ENCODE measurements around the gene HTT. TPM values are rescaled to one million over a fixed set of nuclear protein-coding genes. Genes with fewer than 3 reads are reported as not detected.

Gene HTT
- total RNA-seq, 4 donors from 2014 or later, result 37.6 to 78.7 (median 56.3) TPM

DNA sequence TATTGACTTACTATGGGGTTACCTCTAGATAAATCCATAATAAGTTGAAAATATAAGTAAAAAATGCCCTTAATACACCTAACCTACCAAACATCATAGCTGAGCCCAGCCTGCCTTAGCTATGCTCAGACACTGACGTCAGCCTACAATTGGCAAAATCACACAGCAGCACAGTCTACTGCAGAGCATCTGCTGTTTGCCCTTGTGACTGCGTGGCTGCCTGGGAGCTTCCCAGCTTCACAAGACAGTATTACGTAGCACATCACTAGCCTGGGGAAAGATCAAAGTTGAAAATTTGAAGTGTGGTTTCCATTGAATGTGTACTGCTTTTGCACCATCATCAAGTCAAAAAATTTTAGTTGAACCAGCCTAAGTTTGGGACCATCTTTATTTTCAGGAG lies 8.9 kb upstream of the HTT start:
- ATAC-seq (ENCODE audit: low FRiP score), result no peak
- TF ChIP-seq, protein P1, sequence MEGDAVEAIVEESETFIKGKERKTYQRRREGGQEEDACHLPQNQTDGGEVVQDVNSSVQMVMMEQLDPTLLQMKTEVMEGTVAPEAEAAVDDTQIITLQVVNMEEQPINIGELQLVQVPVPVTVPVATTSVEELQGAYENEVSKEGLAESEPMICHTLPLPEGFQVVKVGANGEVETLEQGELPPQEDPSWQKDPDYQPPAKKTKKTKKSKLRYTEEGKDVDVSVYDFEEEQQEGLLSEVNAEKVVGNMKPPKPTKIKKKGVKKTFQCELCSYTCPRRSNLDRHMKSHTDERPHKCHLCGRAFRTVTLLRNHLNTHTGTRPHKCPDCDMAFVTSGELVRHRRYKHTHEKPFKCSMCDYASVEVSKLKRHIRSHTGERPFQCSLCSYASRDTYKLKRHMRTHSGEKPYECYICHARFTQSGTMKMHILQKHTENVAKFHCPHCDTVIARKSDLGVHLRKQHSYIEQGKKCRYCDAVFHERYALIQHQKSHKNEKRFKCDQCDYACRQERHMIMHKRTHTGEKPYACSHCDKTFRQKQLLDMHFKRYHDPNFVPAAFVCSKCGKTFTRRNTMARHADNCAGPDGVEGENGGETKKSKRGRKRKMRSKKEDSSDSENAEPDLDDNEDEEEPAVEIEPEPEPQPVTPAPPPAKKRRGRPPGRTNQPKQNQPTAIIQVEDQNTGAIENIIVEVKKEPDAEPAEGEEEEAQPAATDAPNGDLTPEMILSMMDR (IDR thresholded peaks at IDR 0.05), result no peak
- no peak for DNase-seq (ENCODE audit: low spot score)

DNA sequence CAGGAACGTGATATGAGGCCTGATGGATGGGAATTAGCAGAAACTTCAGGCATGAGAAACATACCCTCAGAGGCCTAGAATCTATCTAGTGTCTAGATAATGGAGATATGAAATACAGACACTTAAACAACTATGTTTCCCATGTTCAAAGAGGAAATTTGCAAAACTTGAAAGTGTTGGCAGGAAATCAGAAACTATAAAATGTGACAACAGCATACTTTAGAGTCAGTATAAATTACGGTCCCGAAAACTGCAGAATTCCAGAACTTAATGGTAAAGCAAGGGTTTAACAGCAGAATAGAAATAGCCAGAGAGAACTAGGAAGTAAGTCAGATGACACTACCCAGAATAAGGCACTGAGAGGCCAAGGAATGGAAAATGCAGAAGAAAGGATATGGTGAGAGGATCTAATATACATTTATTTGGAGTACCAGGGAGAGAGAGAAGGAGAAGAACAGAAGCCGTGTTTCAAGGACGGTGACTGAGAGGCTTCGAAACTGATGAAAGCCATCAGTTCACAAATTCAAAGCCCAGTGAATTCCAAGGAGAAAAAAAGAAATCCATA lies 7.6 kb upstream of the HTT start:
- ATAC-seq (ENCODE audit: low FRiP score) (no peak), DNase-seq (ENCODE audit: low spot score) (no peak)
- TF ChIP-seq, protein P1 (IDR thresholded peaks at IDR 0.05), result no peak

DNA sequence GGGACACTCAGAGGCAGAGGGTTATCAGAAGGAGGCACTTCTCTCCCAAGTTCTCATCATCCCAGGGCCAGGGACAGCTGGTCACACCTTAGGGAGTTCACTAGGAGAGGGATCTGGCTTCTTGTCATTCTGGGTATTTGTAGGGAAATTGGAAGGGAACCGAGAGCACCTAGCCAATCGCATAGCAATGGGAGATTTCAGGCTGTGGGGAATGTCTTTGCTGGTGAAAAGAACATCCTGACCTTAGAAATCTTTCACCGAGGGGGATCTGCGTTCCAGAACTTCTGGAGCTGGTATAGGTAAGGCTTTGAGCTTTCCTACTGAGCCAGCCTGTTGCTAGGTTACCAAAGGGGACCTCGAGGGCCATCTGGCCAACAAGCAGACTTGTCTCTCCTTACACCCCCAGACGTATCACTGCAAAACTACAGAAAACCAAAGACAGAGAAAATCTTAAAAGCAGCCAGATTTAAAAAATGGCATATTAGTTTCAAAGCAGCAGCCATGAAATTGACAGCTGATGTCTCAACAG lies 6.9 kb upstream of the HTT start:
- DNase-seq (ENCODE audit: low spot score) (no peak), ATAC-seq (ENCODE audit: low FRiP score) (no peak)
- TF ChIP-seq, protein P1 (IDR thresholded peaks at IDR 0.05), result no peak

DNA sequence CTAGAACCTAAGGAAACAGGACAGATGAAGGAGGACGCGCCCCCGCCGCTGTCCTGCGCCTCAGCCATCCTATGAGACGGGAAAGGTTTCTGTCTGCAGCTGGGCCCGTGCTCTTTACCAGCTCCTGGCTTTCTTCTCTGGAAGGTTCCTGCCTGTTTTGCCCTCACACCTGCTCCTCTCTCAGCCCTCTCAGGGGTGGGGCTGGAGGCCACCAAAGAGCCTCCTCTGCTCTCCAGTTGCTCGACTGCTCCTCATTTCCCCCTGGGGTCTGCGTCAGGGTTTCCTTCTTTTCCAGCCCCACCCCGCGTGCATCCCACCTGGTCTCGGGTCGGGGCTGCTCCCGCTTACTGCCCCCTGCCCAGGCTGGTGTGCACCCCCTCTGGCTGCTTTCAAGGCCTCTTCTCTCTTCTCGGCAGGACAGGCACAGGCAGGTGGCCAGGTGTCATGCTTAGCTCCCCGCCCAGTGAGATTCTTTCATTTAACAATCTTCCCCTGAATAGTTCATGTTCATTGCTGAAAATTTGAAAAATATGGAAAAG lies 4.8 kb upstream of the HTT start:
- DNase-seq (ENCODE audit: low spot score), result no peak
- no peak for ATAC-seq (ENCODE audit: low FRiP score)
- TF ChIP-seq, protein P1 (IDR thresholded peaks at IDR 0.05), result no peak

DNA sequence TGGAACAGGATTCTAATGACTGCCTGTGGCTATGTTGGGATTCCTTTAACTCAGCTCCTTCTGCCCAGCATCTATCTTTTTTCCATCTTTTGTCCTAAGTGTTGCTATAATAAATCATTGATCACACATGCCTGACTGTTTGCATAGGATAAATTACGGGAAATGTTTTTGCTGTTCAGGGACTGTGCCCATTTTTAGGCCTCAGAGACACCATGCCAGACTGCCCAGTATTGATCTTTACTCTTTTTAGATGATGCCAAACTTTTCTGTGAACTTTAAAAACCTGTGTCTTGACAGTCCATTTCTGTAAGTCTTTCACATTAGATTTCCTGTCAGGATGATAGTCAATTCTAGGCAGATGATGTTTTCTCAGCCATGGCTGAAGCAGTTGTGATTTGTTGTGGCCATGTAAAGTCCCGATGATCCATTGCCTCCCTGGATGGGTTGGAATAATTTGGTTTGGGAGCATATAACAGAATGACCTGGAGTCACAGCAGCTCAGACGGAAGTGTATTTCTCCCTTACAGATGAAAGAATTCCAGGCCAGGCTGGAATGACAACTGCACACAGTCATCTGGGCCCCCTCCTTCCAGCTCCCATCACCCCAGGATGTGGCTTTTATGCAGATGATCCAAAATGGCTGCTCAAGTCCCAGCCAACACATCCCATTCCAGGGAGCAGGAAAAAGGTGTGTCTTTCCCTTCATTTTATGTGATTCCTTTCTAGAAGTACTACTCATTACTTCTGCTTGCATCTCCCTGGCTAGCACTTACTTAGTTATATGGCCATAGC lies 3.6 kb upstream of the HTT start:
- TF ChIP-seq, protein P1 (IDR thresholded peaks at IDR 0.05), result no peak
- DNase-seq (ENCODE audit: low spot score) (no peak), ATAC-seq (ENCODE audit: low FRiP score) (no peak)

DNA sequence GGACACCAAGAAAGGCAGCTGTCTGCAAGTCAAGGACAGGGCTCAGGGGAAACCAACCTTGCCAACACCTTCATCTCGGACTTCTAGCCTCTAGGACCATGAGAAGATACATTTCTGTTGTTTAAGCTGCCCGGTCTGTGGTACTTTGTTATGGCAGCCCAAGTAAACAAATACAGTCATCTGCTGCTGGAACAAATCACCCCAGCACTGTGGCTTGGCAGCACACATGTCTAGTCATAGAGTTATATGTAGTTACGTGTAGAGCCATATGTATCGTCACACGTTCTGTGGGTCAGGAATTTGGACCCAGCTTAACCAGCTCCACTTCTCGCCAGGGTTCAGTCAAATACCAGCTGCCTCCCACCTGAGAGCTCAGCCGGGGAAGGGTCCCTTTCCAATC lies 2.7 kb upstream of the HTT start:
- DNase-seq (ENCODE audit: low spot score), result no peak
- TF ChIP-seq, protein P1 (IDR thresholded peaks at IDR 0.05), result no peak
- no peak for ATAC-seq (ENCODE audit: low FRiP score)

All from omental fat pad (tissue), 4 donors.